ENCODE data around the gene DYRK3.

DYRK3 gene

DNA sequence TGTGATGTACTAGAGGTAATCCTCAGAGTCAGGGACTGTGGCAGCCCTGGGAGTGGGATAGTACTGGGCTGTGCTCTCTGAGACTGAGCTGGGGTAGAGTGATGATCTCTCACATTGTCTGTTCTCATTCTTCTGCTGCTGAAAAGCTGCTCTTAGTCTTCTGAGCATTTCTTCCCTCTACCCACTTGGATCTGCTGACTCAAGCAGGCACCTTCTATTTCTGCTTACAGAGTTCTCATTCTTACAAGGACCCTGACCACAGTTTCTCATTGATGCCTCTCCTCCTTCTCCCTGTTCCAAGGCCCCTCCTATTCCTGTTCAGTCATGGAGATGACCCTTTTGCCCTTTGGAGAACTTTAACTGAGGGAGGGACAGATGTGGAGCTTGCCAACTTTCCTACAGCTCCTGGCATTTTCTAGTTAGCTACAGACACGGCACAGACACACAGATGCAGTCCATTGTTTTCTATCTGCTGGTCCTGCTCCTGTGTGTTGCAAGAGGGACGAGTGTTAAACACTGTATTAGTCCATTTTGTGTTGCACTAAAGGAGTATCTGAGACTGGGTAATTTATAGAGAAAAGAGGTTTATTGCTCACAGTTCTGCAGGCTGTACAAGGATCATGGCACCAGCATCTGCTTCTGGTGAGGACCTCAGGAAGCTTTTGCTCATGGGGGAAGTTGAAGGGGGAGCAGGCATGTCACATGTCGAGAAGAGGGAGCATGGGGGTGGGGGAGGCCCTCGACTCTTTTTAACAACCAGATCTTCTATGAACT lies 61.7 kb downstream of the DYRK3 start:
- ChIA-PET POLR2A (no interaction called here), CTCF (interaction anchor here (1.3 kb wide), 1 partner anchor 28 kb away, joined by 4 read pairs; no protein-coding TSS in a partner anchor)
- no peaks in the 10 kb centered on the region for H3K9me3 ChIP-seq (ENCODE audit: control insufficient read depth, insufficient read depth, low read depth, low read length)
- no peaks in the 10 kb centered on the region for H3K4me1 ChIP-seq (ENCODE audit: control insufficient read depth, insufficient read depth, low read length)
- no peak overlapping the region for H3K27ac ChIP-seq (ENCODE audit: extremely low read depth, low read depth, low read length)
- TF ChIP-seq ZNF830 (tag by site-specific recombination; IDR thresholded peaks at IDR 0.05; ENCODE audit: low read depth), result no peak
- TF ChIP-seq ZNF19 (tag by site-specific recombination; IDR thresholded peaks at IDR 0.05; ENCODE audit: low read depth), result no peak
- peak; percentile 91 for TF ChIP-seq ZNF266 (tag by site-specific recombination; IDR thresholded peaks at IDR 0.05; ENCODE audit: low read depth)
- no peak overlapping the region for H3K4me3 ChIP-seq (ENCODE audit: low read depth, low read length)
- H3K36me3 ChIP-seq (ENCODE audit: control insufficient read depth in 2 of 2, insufficient read depth in 1 of 2, low read length in 2 of 2), result peaks cover 0 to 9% of the 10 kb centered on the region in 2 experiments; a peak in 1 of 3 replicates

GRCh38 chr1:206698011-206698410 lies 62.7 kb downstream of the DYRK3 start:
- Histone ChIP-seq H3K9me3 (ENCODE audit: control insufficient read depth, insufficient read depth, low read depth, low read length) (no peaks in the 10 kb centered on the region), H3K4me1 (ENCODE audit: control insufficient read depth, insufficient read depth, low read length) (0 out of 2 replicates have a peak, but pooled peaks cover 2% of the 10 kb centered on the region), H3K27ac (ENCODE audit: extremely low read depth, low read depth, low read length) (no peak overlapping the region), H3K36me3 (ENCODE audit: control insufficient read depth in 2 of 2, insufficient read depth in 1 of 2, low read length in 2 of 2) (peaks cover 0 to 9% of the 10 kb centered on the region in 2 experiments; a peak in 1 of 3 replicates), H3K4me3 (ENCODE audit: low read depth, low read length) (no peak overlapping the region)
- CTCF ChIA-PET, result interaction anchor here (0.6 kb wide), 1 partner anchor 784 kb away, joined by 3 read pairs; no protein-coding TSS in a partner anchor
- no peak for TF ChIP-seq ZSCAN16 (tag by site-specific recombination; IDR thresholded peaks at IDR 0.05)
- POLR2A ChIA-PET, result no interaction called here
